Glomerular visceral epithelial cell (primary cell): ENCODE measurements around the gene POLR2A.
A peak's percentile ranks its signal among the peaks of the same experiment; 100 is the strongest.

ENCODE experiments used
- DNase-seq: peaks from one replicate; pipeline ENCODE4 v3.0.0-alpha.2; 2016; ENCODE audit errors: extremely low spot score

The POLR2A gene

GRCh38 chr17:7502987-7503386 is 18.8 kb downstream of the POLR2A start:
- DNase-seq = no peak

GRCh38 chr17:7503521-7503920 is 19.4 kb downstream of the POLR2A start:
- no peak for DNase-seq

- no peak for DNase-seq
Measured at GRCh38 chr17:7508145-7508544, 24.0 kb downstream of the POLR2A start.

DNA sequence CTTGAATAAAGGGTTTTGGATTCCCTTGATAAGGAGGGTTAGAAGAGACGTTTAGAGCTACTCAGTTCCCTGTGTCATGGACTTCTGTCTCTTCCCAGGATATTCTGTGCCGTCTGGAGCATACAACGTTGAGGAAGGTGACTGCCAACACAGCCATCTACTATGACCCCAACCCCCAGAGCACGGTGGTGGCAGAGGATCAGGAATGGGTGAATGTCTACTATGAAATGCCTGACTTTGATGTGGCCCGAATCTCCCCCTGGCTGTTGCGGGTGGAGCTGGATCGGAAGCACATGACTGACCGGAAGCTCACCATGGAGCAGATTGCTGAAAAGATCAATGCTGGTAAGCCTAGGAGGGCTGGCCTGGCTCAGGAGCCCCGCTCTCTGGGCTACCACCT is 24.7 kb downstream of the POLR2A start:
- DNase-seq = no peak

DNA sequence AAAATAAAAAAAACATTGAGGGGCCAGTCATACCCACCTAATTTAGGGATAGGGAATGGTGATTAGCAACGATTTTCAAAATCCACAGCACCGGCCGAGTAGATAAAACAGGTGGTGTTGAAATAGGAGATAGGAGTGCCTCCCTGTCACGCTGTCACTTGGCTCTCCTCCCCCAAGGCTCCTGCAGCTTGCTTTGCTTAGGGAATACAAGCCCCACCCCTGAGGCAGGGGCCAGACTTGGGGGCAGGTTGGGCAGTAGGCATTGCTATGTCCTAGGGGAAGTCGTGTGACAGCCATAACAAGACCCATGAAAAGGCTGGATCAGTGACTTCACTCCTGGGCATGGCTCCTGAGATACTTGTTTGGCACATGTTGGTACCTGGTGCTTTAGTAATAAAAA is 25.8 kb downstream of the POLR2A start:
- no peak for DNase-seq

DNA sequence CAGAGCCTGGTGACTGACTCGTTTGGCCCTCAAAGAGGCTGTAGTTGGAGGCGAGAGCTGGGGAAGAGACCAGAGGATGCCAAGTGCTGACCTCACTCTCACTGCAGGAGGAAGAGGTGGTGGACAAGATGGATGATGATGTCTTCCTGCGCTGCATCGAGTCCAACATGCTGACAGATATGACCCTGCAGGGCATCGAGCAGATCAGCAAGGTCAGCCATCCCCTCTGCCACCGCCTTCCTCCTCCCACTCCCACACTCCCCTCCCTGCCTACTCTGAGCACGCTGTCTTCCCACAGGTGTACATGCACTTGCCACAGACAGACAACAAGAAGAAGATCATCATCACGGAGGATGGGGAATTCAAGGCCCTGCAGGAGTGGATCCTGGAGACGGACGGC is 26.9 kb downstream of the POLR2A start:
- no peak for DNase-seq

GRCh38 chr17:7512105-7512504 is 27.9 kb downstream of the POLR2A start:
- no peak for DNase-seq

GRCh38 chr17:7512824-7513540 is 28.8 kb downstream of the POLR2A start:
- DNase-seq = no peak

DNA sequence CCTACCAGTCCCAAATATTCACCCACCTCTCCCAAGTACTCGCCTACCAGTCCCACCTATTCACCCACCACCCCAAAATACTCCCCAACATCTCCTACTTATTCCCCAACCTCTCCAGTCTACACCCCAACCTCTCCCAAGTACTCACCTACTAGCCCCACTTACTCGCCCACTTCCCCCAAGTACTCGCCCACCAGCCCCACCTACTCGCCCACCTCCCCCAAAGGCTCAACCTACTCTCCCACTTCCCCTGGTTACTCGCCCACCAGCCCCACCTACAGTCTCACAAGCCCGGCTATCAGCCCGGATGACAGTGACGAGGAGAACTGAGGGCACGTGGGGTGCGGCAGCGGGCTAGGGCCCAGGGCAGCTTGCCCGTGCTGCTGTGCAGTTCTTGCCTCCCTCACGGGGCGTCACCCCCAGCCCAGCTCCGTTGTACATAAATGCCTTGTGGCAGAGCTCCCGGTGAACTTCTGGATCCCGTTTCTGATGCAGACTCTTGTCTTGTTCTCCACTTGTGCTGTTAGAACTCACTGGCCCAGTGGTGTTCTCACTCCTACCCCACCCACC is 29.8 kb downstream of the POLR2A start:
- no peak for DNase-seq

- DNase-seq = no peak
Measured at GRCh38 chr17:7515911-7516610, 31.9 kb downstream of the POLR2A start.

DNA sequence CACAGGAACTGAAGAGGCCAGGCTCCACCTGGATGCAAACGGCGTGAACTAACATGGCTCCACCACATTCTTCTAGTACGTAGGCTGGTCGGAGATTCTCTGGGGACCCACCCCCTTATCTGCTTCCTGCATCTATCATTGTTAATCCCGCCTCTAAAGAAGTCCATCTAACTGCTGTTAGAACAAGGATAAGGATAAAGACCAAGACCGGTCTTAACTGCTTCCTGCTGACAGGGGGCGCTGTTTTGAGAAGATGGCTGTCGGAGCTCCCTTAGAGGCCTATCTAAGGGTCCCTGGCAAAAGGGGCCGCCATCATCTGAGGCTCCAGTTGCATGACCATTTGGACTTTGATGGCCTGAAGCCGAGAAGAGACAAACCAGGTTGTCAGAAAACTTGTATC is 38.9 kb downstream of the POLR2A start:
- no peak for DNase-seq

GRCh38 chr17:7528842-7529241 is 44.7 kb downstream of the POLR2A start:
- DNase-seq = no peak

DNA sequence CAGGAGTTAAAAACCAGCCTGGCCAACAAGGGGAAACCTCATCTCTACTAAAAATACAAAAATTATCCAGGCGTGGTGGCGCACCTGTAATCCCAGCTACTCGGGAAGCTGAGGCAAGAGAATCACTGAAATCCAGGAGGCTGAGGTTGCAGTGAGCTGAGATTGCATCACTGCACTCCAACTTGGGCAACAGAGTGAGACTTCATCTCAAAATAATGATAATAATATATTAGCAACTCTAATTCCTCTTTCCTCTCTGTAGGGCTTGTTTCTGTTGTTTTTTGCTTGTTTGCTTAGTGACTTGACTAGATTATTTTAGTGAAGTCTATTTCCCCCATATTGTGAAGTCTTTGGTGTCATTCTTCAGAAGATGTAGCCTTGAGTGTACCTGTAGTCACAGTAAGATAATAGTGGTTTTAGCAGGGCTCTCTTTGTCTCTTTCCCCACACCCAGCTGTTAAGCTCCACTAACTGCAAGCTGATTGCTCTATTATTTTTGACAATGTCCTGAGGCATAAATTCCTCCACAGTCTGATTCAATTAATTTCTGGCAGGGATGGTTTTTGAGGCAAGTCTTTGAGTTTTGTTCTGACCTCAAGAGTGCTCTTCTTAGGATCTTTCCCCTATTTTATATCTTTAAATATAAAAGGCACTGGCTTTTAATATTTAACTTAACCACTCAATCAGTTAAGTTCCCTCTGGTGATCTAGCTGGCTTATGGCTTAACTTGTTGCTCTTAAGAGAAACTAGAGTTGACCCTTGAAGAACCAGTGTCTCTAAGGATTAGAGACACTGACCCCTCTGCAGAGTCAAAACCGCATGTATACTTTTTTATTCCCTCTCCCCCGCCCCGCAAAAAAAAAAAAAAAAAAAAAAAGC is 46.1 kb downstream of the POLR2A start:
- DNase-seq = no peak

DNA sequence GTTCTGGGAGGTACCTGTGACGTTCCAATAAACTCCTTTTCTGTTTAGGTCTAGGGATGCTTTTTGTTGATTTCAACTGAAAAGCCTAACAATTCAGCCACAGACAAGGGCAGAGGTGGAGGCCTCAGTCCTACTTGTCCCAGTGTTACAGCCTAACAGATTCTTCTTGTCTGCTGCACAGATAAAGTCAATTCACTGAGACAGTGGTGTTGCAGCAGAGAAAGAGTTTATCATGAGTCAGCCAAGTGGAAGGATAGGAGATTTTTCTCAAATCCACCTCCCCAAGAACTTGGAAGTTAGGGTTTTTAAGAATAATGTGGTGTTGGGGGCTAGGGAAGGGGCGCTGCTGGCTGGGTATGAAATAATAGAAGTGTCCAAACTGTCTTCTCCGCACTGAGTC is 53.9 kb downstream of the POLR2A start:
- DNase-seq = no peak

DNA sequence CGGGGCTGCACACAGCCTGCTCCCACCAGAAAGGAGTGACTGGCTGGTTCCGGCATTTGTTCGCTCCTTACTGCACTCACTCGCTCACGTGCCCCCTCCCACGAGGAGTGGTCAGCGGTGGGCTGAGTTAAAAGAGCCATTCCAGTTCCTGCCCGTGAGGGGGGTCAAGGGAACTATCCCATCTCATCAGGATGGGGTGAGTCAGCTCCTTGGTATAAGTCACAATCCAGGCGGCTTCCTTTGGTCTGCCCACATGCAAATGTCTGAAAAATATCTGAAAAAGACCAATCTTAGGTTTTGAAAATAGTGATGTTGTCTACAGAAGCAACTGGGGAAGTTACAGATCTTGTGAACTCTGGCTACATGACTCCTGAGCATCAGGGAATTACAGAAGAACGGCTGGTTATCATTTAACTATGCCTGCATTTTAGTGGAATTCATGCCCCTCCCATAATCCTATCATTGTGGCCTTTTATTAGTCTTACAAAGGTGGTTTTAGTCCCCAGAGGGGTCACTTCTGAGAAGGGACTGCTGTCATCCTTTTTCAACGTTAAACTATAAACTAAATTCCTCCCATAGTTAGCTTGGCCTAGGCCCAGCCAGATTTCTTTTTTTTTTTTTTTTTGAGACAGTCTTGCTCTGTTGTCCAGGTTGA is 54.9 kb downstream of the POLR2A start:
- peak; percentile 58 for DNase-seq

DNA sequence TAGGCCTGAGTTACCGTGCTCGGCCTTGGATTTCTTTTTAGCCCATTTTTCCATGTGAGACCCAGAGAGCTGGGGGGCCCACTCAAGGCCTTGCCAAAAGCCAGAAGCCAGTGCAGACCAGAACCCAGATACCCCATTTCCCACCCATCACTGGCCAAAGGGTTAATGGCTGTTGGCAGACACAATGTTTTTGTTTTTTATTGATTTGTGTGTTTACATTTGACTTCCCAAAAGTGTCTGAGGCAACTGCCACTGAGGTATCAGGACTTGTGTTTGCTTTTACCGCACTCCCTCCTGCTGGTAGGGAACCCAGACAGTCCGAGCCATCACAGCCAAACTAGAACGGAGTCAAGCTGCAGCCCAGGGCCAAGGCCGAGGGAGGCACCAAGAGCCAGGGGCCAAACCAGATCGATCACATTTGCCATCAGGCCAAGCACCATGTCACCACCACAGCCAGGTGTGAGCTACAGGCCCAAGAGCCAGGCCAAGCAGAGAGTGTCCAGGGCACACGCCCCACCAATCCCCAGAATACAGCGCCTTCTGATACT is 57.0 kb downstream of the POLR2A start:
- no peak for DNase-seq

- no peak for DNase-seq
Measured at GRCh38 chr17:7544911-7545310, 60.7 kb downstream of the POLR2A start.

GRCh38 chr17:7548585-7549400 is 64.6 kb downstream of the POLR2A start, which contains the start of gene TNFSF12:
TNFSF12 (plus strand) TSS chr17:7549058; CDS start chr17:7549154, 96 bp downstream.
- peak; percentile 28 for DNase-seq
